ENCODE data around the gene NAV3.

- TF ChIP-seq CTCF (conservative IDR thresholded peaks at IDR 0.05; ENCODE audit: low read length): no peak
- TF ChIP-seq EZH2phosphoT487 (IDR thresholded peaks at IDR 0.05; ENCODE audit: borderline replicate concordance): no peak
Observed at GRCh38 chr12:78236264-78236663, 405.6 kb downstream of the NAV3 start.
